ENCODE measurements around the gene LSM10.

The LSM10 gene

GRCh38 chr1:36438715-36439114, 41.0 kb upstream of the LSM10 start:
- Histone ChIP-seq H3K27me3 (ENCODE audit: low read depth, low read length) (no peaks in the 10 kb centered on the region), H3K9ac (ENCODE audit: low read length) (no peak overlapping the region), H3K27ac (ENCODE audit: low read length) (no peak overlapping the region), H2AFZ (ENCODE audit: low read depth, low read length) (no peak overlapping the region), H3K4me3 (ENCODE audit: low read length) (no peak overlapping the region), H3K4me1 (ENCODE audit: low read length) (no peaks in the 10 kb centered on the region), H3K79me2 (ENCODE audit: low read length) (no peaks in the 10 kb centered on the region), H3K4me2 (ENCODE audit: low read length) (no peak overlapping the region), H4K20me1 (ENCODE audit: insufficient read depth, low read length) (no peaks in the 10 kb centered on the region), H3K9me3 (ENCODE audit: insufficient read depth, low read length) (no peaks in the 10 kb centered on the region), H3K36me3 (replicated peaks; ENCODE audit: low read depth, low read length) (no peaks in the 10 kb centered on the region)
- TF ChIP-seq EZH2phosphoT487 (IDR thresholded peaks at IDR 0.05; ENCODE audit: low read depth): no peak
- TF ChIP-seq CTCF (IDR thresholded peaks at IDR 0.05; ENCODE audit: low read depth, low read length): no peak

DNA sequence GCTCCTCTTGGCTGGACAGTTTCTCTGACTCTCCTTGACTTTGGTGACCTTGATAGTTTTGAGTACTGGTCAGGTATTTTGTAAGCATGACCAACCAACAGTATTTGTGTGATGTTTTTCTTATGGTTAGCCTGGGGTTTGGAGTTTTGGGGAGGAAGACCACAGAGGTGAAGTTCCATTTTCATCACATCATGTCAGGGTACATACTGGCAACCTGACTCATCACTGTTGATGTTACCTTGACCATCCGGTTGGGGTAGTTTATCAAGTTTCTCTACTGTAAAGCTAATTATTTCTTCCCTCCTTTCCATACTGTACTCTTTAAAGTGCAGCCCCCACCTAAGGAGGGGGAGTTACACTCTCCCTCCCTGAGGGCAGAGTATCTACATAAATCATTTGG, 39.1 kb upstream of the LSM10 start:
- Histone ChIP-seq H3K27me3 (ENCODE audit: low read depth, low read length) (no peaks in the 10 kb centered on the region), H3K4me1 (ENCODE audit: low read length) (no peaks in the 10 kb centered on the region), H3K9me3 (ENCODE audit: insufficient read depth, low read length) (no peaks in the 10 kb centered on the region), H3K27ac (ENCODE audit: low read length) (no peak overlapping the region), H3K9ac (ENCODE audit: low read length) (no peak overlapping the region), H2AFZ (ENCODE audit: low read depth, low read length) (no peak overlapping the region), H3K4me2 (ENCODE audit: low read length) (no peak overlapping the region), H3K4me3 (ENCODE audit: low read length) (no peak overlapping the region), H3K79me2 (ENCODE audit: low read length) (no peaks in the 10 kb centered on the region), H4K20me1 (ENCODE audit: insufficient read depth, low read length) (no peaks in the 10 kb centered on the region), H3K36me3 (replicated peaks; ENCODE audit: low read depth, low read length) (no peaks in the 10 kb centered on the region)
- TF ChIP-seq EZH2phosphoT487 (IDR thresholded peaks at IDR 0.05; ENCODE audit: low read depth): no peak
- no peak for TF ChIP-seq CTCF (IDR thresholded peaks at IDR 0.05; ENCODE audit: low read depth, low read length)

DNA sequence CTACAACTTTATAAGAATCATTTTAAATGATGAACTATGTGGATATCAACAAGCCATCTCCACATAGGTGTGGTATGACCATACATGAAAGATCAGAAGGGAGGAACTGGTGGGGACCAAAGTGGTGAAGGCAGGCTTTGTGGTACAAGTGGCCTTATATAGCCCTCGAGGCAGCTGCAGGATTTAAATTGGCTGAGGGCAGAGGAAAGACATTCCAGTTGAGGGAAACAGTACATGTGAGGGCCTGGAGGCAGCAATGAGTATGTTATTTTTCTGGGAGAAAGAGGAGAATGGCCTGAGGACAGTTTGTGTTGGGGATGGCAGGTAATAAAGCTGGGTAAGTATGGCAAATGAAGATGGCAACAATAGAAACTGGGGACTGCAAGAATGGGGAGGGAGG, 35.4 kb upstream of the LSM10 start:
- Histone ChIP-seq H3K4me1 (ENCODE audit: low read length) (no peaks in the 10 kb centered on the region), H3K36me3 (replicated peaks; ENCODE audit: low read depth, low read length) (no peaks in the 10 kb centered on the region), H2AFZ (ENCODE audit: low read depth, low read length) (no peak overlapping the region), H3K27ac (ENCODE audit: low read length) (no peak overlapping the region), H4K20me1 (ENCODE audit: insufficient read depth, low read length) (no peaks in the 10 kb centered on the region), H3K9ac (ENCODE audit: low read length) (no peak overlapping the region), H3K9me3 (ENCODE audit: insufficient read depth, low read length) (no peaks in the 10 kb centered on the region), H3K4me2 (ENCODE audit: low read length) (no peak overlapping the region), H3K27me3 (ENCODE audit: low read depth, low read length) (no peaks in the 10 kb centered on the region), H3K4me3 (ENCODE audit: low read length) (no peak overlapping the region), H3K79me2 (ENCODE audit: low read length) (no peaks in the 10 kb centered on the region)
- TF ChIP-seq EZH2phosphoT487 (IDR thresholded peaks at IDR 0.05; ENCODE audit: low read depth): no peak
- TF ChIP-seq CTCF (IDR thresholded peaks at IDR 0.05; ENCODE audit: low read depth, low read length): no peak

DNA sequence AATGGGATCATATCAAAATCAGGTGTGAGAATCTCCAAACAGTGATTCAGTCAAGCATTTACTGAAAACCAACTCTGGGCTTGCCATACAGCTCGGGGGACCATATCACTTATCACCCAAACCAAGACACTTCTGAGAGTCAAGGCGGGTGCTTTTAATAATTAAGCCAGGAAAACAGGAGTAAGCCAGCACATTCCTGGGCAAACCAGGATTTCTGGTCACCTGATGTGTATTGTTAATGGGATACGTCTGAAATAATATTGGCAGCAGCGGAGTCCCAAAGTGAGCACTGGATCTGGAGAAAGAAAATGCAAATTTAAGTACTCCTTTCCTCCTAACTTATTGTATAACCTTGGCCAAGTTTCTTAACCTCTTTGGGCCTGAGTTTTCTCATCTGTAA, 34.9 kb upstream of the LSM10 start:
- Histone ChIP-seq H4K20me1 (ENCODE audit: insufficient read depth, low read length) (no peaks in the 10 kb centered on the region), H3K4me3 (ENCODE audit: low read length) (no peak overlapping the region), H3K9me3 (ENCODE audit: insufficient read depth, low read length) (no peaks in the 10 kb centered on the region), H3K27me3 (ENCODE audit: low read depth, low read length) (no peaks in the 10 kb centered on the region), H3K9ac (ENCODE audit: low read length) (no peak overlapping the region), H3K4me1 (ENCODE audit: low read length) (no peaks in the 10 kb centered on the region), H3K4me2 (ENCODE audit: low read length) (no peak overlapping the region), H3K27ac (ENCODE audit: low read length) (no peak overlapping the region), H2AFZ (ENCODE audit: low read depth, low read length) (no peak overlapping the region), H3K79me2 (ENCODE audit: low read length) (no peaks in the 10 kb centered on the region), H3K36me3 (replicated peaks; ENCODE audit: low read depth, low read length) (no peaks in the 10 kb centered on the region)
- TF ChIP-seq EZH2phosphoT487 (IDR thresholded peaks at IDR 0.05; ENCODE audit: low read depth) (no peak), CTCF (IDR thresholded peaks at IDR 0.05; ENCODE audit: low read depth, low read length) (no peak)
